GM12878 (cell line): ENCODE measurements around the gene GHRL. TPM values are rescaled to one million over a fixed set of nuclear protein-coding genes. Genes with fewer than 3 reads are reported as not detected.

Experiments used
- ATAC-seq: fragments of 200-7000 bp; cut with Tn5 transposase; 3 replicates; pipeline ENCODE4 v1.9.1; 2020; ENCODE audit warnings: mild to moderate bottlenecking, moderate library complexity
- BruUV-seq: library from RNA; stranded (reverse); fragments of 400-500 nt; replicated peaks from 2 replicates; lab custom pipeline; 2021; lab: Mats Ljungman, UMichigan
- CTCF ChIA-PET: fragments of 300-600 bp; sonication (Branson Sonifier 250); formaldehyde crosslinking; extraction: SDS; loops from one replicate; lab custom pipeline; 2021; ENCODE audit warnings: inconsistent platforms; lab: Yijun Ruan, JAX
- POLR2A ChIA-PET: fragments of 350-600 bp; formaldehyde crosslinking; extraction: SDS; loops from one replicate; lab custom pipeline; 2021; ENCODE audit warnings: inconsistent platforms; lab: Charles Lee
- RAD21 ChIA-PET: fragments of 300-600 bp; sonication (Branson Sonifier 250); formaldehyde crosslinking; loops from one replicate; lab custom pipeline; 2023; ENCODE audit warnings: antibody characterized with exemption; ENCODE audit not compliant: unreplicated experiment; lab: Charles Lee
- SMC1A ChIA-PET: fragments of 300-600 bp; sonication (Branson Sonifier 250); formaldehyde crosslinking; loops from one replicate; lab custom pipeline; 2023; ENCODE audit not compliant: unreplicated experiment, uncharacterized antibody; lab: Charles Lee
- DNase-seq: peaks from one replicate; pipeline ENCODE4 v3.0.0-alpha.2; 2011; ENCODE audit warnings: low read depth, low spot score
- FAIRE-seq: peaks from 3 replicates; lab custom pipeline; 2011; peaks lifted over from hg19 to GRCh38; lab: Jason Lieb, UNC
- H2AFZ ChIP-seq: 2 replicates; pipeline ENCODE4 v1.6.0; 2011; ENCODE audit warnings: low read depth, low read length, control low read depth; ENCODE audit not compliant: control insufficient read depth
- H3K27ac ChIP-seq: 2 replicates; pipeline ENCODE4 v1.5.1; 2011; ENCODE audit warnings: control low read depth; ENCODE audit not compliant: control insufficient read depth, insufficient read depth
- H3K27me3 ChIP-seq, 2 experiments: replicated peaks in 1 of 2; 2 replicates each; pipeline versions ENCODE4 v1.6.0 to v1.6.1; 2011; ENCODE audit warnings: low read length in 1 of 2; ENCODE audit not compliant: control insufficient read depth in 2 of 2, insufficient read depth in 2 of 2
- H3K36me3 ChIP-seq, 2 experiments: 2 replicates each; pipeline ENCODE4 v1.5.1; 2011; ENCODE audit warnings: low read length in 1 of 2; ENCODE audit not compliant: control insufficient read depth in 2 of 2, insufficient read depth in 2 of 2
- H3K4me1 ChIP-seq: 2 replicates; pipeline ENCODE4 v1.6.1; 2011; ENCODE audit warnings: mild to moderate bottlenecking, low read length, moderate library complexity, mixed read lengths; ENCODE audit not compliant: control insufficient read depth, insufficient read depth
- H3K4me2 ChIP-seq: 2 replicates; pipeline ENCODE4 v1.6.0; 2011; ENCODE audit warnings: control low read depth; ENCODE audit not compliant: control insufficient read depth, insufficient read depth
- H3K4me3 ChIP-seq: fragments of 200-600 bp; sonication (generic); 2 replicates; pipeline ENCODE4 v1.5.1; 2016
- H3K79me2 ChIP-seq: 2 replicates; pipeline ENCODE4 v1.6.0; 2011; ENCODE audit warnings: low read length; ENCODE audit not compliant: control insufficient read depth, insufficient read depth
- H3K9ac ChIP-seq: 2 replicates; pipeline ENCODE4 v1.8.0; 2011; ENCODE audit warnings: low read length, control low read depth, mixed read lengths; ENCODE audit not compliant: control insufficient read depth, insufficient read depth
- H3K9me3 ChIP-seq: replicated peaks from 3 replicates; pipeline ENCODE4 v1.5.1; 2011; ENCODE audit warnings: mild to moderate bottlenecking, low read length; ENCODE audit not compliant: control insufficient read depth, insufficient read depth
- H4K20me1 ChIP-seq: 2 replicates; pipeline ENCODE4 v1.6.0; 2011; ENCODE audit not compliant: control insufficient read depth, insufficient read depth
- BACH1 ChIP-seq: fragments of 450-650 bp; IDR thresholded peaks from 2 replicates; pipeline ENCODE4 v1.6.1; 2017; ENCODE audit warnings: mild to moderate bottlenecking, borderline replicate concordance
- CTCF ChIP-seq, 3 experiments: IDR thresholded peaks in 2 of 3; conservative IDR thresholded peaks in 1 of 3; 2 replicates each; pipeline ENCODE4 v1.5.1; 2011; ENCODE audit warnings: low read depth in 3 of 3, low read length in 3 of 3, mild to moderate bottlenecking in 3 of 3, control low read depth in 2 of 3, moderate library complexity in 2 of 3, inconsistent platforms in 1 of 3, mixed read lengths in 1 of 3; ENCODE audit not compliant: control insufficient read depth in 2 of 3, insufficient read depth in 1 of 3; ENCODE audit errors: extremely low read depth in 1 of 3
- EZH2 ChIP-seq: IDR thresholded peaks from 2 replicates; pipeline ENCODE4 v1.6.1; 2012; ENCODE audit warnings: low read depth, mild to moderate bottlenecking, control low read depth, inconsistent platforms, low read length, borderline replicate concordance; ENCODE audit not compliant: control insufficient read depth
- IRF4 ChIP-seq: IDR thresholded peaks from 2 replicates; pipeline ENCODE4 v1.6.1; 2011; ENCODE audit warnings: low read depth, low read length
- NBN ChIP-seq: fragments of 450-650 bp; IDR thresholded peaks from 2 replicates; pipeline ENCODE4 v1.6.1; 2016
- NR2F1 ChIP-seq: fragments of 450-650 bp; conservative IDR thresholded peaks from 2 replicates; pipeline ENCODE4 v1.6.1; 2017; ENCODE audit warnings: mild to moderate bottlenecking
- RAD21 ChIP-seq: IDR thresholded peaks from 2 replicates; pipeline ENCODE4 v1.6.1; 2011; ENCODE audit warnings: mild to moderate bottlenecking, low read depth, low read length, moderate library complexity; ENCODE audit not compliant: insufficient read depth
- SMC3 ChIP-seq: IDR thresholded peaks from 2 replicates; pipeline ENCODE4 v1.6.1; 2011; ENCODE audit warnings: low read length, improper control_type of control experiment, borderline replicate concordance
- WGBS: methylation state at CpG from one replicate; pipeline ENCODE4 v1.1.6; 2016; ENCODE audit warnings: low lambda C conversion rate; ENCODE audit not compliant: insufficient replicate concordance, insufficient coverage; ENCODE audit errors: missing lambda C conversion rate; 5-methylcytosine and 5-hydroxymethylcytosine counted together
- in situ Hi-C: fragments of 300-500 bp; cut with MboI; formaldehyde crosslinking; loops from 9 replicates; pipeline ENCODE4 v1.14.3; 2018; ENCODE audit warnings: mixed read lengths
- intact Hi-C: fragments of 100-400 bp; cut with micrococcal nuclease; formaldehyde crosslinking; loops from one replicate; pipeline ENCODE4 v1.14.2; 2022; ENCODE audit not compliant: unreplicated experiment
- polyA plus RNA-seq, 11 experiments: library from polyadenylated mRNA; depleted of rRNA in 4 of 11; unstranded in 6 of 11; stranded (reverse) in 5 of 11; fragments of >200 nt; fragmentation: Nextera tagmentation in 4 of 11; fragmentation: Illumina TruSeq in 1 of 11; extraction: Ambion mirVana in 4 of 11; extraction: Trizol in 1 of 11; gene quantifications; 1 replicate in 1 of 11; 2 replicates in 10 of 11; pipeline versions ENCODE4 v1.2.1 to v1.2.3, GENCODE V29; 2011 to 2016; ENCODE audit warnings: inconsistent platforms in 2 of 11, missing spikeins in 2 of 11, low read depth in 1 of 11
- total RNA-seq, 4 experiments: library from RNA; depleted of rRNA in 3 of 4; stranded (reverse); fragments of >200 nt in 3 of 4; fragmentation: Illumina TruSeq in 1 of 4; extraction: Trizol in 1 of 4; gene quantifications; 2 replicates each; pipeline versions ENCODE4 v1.2.1 to v1.2.3, GENCODE V29; 2013 to 2021

GHRL gene
- total and polyA plus RNA-seq, 10 of the 15 experiments (the other 5 are each of a cell fraction or from before 2014, with no cell fraction given) = 0.35 to 2.2 (median 0.88) TPM

- Histone ChIP-seq H2AFZ (no peak overlapping the region; the same call in 1 of the 2 replicates), H3K27ac (no peak overlapping the region), H3K4me1 (0 out of 2 replicates have a peak, but pooled peaks cover 3% of the 10 kb centered on the region), H3K4me2 (no peak overlapping the region), H3K9ac (no peak overlapping the region), H4K20me1 (no peaks in the 10 kb centered on the region), H3K4me3 (no peak overlapping the region), H3K79me2 (peaks cover 24% of the 10 kb centered on the region), H3K9me3 (no peaks in the 10 kb centered on the region), H3K27me3 (peaks cover 0 to 3% of the 10 kb centered on the region in 2 experiments; a peak in 1 of 4 replicates), H3K36me3 (peaks cover 0 to 8% of the 10 kb centered on the region in 2 experiments; a peak in 2 of 4 replicates)
- ChIA-PET POLR2A (interaction anchor here (0.6 to 1.2 kb wide), 3 partner anchors 39 to 391 kb away, joined by 3 to 4 read pairs (median 3); partner anchors contain the start of gene CRELD1), RAD21 (interaction anchor here (0.8 to 4.7 kb wide), 7 partner anchors 30 to 476 kb away, joined by 3 to 51 read pairs (median 5); partner anchors contain the start of genes CRELD1, GHRL and TATDN2), CTCF (interaction anchor here (0.7 to 3.9 kb wide), 17 partner anchors 8 to 478 kb away, joined by 3 to 45 read pairs (median 3); partner anchors contain the start of genes CRELD1, EMC3 and RPUSD3), SMC1A (interaction anchor here (0.6 to 1.9 kb wide), 8 partner anchors 13 to 1319 kb away, joined by 3 to 20 read pairs (median 4); partner anchors contain the start of genes CRELD1 and GHRL)
- in situ Hi-C loops (no loop called here), intact Hi-C loops (loop anchor here (5.0 to 10.0 kb wide), 2 partner anchors 205 to 388 kb away; partner anchors contain the start of genes BRK1 and CRELD1)
- peak; percentile 74 for FAIRE-seq
- ATAC-seq = peak; percentile 69
- BruUV-seq = no TSS peak
- 100% methylated on average over 1 of the region's 1 CpG for WGBS
- TF ChIP-seq RAD21 (peak; percentile 70), SMC3 (peak; percentile 56; the same call in 1 of the 2 replicates), NBN (0 out of 2 replicates have a peak, but pooled peaks have one; percentile 28), CTCF (IDR thresholded peaks at IDR 0.05 in 2 of 3, conservative IDR thresholded peaks at IDR 0.05 in 1 of 3; ENCODE audit: control insufficient read depth in 2 of 3, extremely low read depth in 1 of 3, insufficient read depth in 1 of 3, low read depth in 3 of 3, low read length in 3 of 3) (peak; percentile 57 to 68 (median 62)), NR2F1 (no peak), IRF4 (no peak), BACH1 (no peak), EZH2 (no peak)
- TF ChIP-seq, all 136 proteins: peak for 4
- no peak for DNase-seq
These were observed 29.6 kb upstream of the GHRL start for GRCh38 chr3:10322352-10322710.
